HEK293 (cell line): ENCODE results near the gene STYXL1.

ENCODE experiments used
- ATF2 ChIP-seq: fragments of 450-650 bp; formaldehyde crosslinking; IDR thresholded peaks from 2 replicates; pipeline ENCODE4 v1.5.1; 2016; ENCODE audit warnings: missing biosample characterization, missing genetic modification characterization, low read depth
- CTCF ChIP-seq: fragments of 450-650 bp; formaldehyde crosslinking; IDR thresholded peaks from 2 replicates; pipeline ENCODE4 v1.5.1; 2016; ENCODE audit warnings: missing biosample characterization, missing genetic modification characterization
- ELK4 ChIP-seq: IDR thresholded peaks from 2 replicates; pipeline ENCODE4 v1.6.1; 2011; ENCODE audit warnings: mild to moderate bottlenecking, low read depth, low read length, borderline replicate concordance
- MEIS1 ChIP-seq: sonication (generic); formaldehyde crosslinking; IDR thresholded peaks from 2 replicates; pipeline ENCODE4 v1.8.1; 2022; ENCODE audit warnings: missing genetic modification reagents, mild to moderate bottlenecking, borderline replicate concordance
- ZBTB10 ChIP-seq: fragments of 450-650 bp; formaldehyde crosslinking; IDR thresholded peaks from 2 replicates; pipeline ENCODE4 v1.5.1; 2016; ENCODE audit warnings: missing biosample characterization, missing genetic modification characterization
- ZFP3 ChIP-seq: fragments of 450-650 bp; formaldehyde crosslinking; IDR thresholded peaks from 2 replicates; pipeline ENCODE4 v1.5.1; 2016; ENCODE audit warnings: low read depth, missing biosample characterization, missing genetic modification characterization
- ZNF2 ChIP-seq: fragments of 450-650 bp; formaldehyde crosslinking; IDR thresholded peaks from 2 replicates; pipeline ENCODE4 v1.5.1; 2016; ENCODE audit warnings: missing biosample characterization, missing genetic modification characterization
- ZNF239 ChIP-seq: fragments of 450-650 bp; formaldehyde crosslinking; IDR thresholded peaks from 2 replicates; pipeline ENCODE4 v1.5.1; 2016; ENCODE audit warnings: missing biosample characterization, missing genetic modification characterization
- ZNF274 ChIP-seq, 2 experiments: fragments of 200-500 bp in 1 of 2; fragments of 450-650 bp in 1 of 2; sonication (Bioruptor generic) in 1 of 2; formaldehyde crosslinking in 1 of 2; IDR thresholded peaks; 2 replicates each; pipeline versions ENCODE4 v1.5.1 to v1.6.1; 2014 to 2016; ENCODE audit warnings: borderline replicate concordance in 1 of 2, inconsistent platforms in 1 of 2, low read length in 1 of 2, missing biosample characterization in 1 of 2, missing genetic modification characterization in 1 of 2
- ZNF391 ChIP-seq: fragments of 450-650 bp; formaldehyde crosslinking; IDR thresholded peaks from 2 replicates; pipeline ENCODE4 v1.5.1; 2016; ENCODE audit warnings: low read depth, missing biosample characterization, missing genetic modification characterization, borderline replicate concordance
- ZNF423 ChIP-seq: fragments of 450-650 bp; formaldehyde crosslinking; IDR thresholded peaks from 2 replicates; pipeline ENCODE4 v1.5.1; 2016; ENCODE audit warnings: missing biosample characterization, missing genetic modification characterization

GRCh38 chr7:76002139-76002538 lies 45.7 kb downstream of the STYXL1 start:
- TF ChIP-seq CTCF (tag by site-specific recombination) (no peak), ZFP3 (no peak), MEIS1 (CRISPR knock-in tag) (no peak), ZNF239 (tag by site-specific recombination) (no peak), ATF2 (tag by site-specific recombination) (no peak), ZNF391 (tag by site-specific recombination) (no peak), ZNF274 (IDR thresholded peaks at IDR 0.05; ENCODE audit: low read length) (no peak), ZNF274 (tag by site-specific recombination; IDR thresholded peaks at IDR 0.05; ENCODE audit: borderline replicate concordance) (no peak), ZBTB10 (no peak), ZNF423 (tag by site-specific recombination) (no peak), ZNF2 (tag by site-specific recombination) (no peak), ELK4 (no peak)
